ENCODE data around the gene LRRC73. TPM values are rescaled to one million over a fixed set of nuclear protein-coding genes. Genes with fewer than 3 reads are reported as not detected.

The LRRC73 gene
- total and polyA plus RNA-seq, 2 of the 8 experiments (the other 6 are each of a cell fraction or from before 2014, with no cell fraction given) = 0.24 to 0.26 TPM

GRCh38 chr6:43476746-43477145, 33.4 kb downstream of the LRRC73 start:
- H4K5ac ChIP-seq (ENCODE audit: insufficient read length, low read depth, low read length) = no peak overlapping the region
- no peak overlapping the region for H2BK20ac ChIP-seq (ENCODE audit: low read length)
- H3K79me2 ChIP-seq (ENCODE audit: control insufficient read depth in 1 of 2, insufficient read depth in 2 of 2, low read length in 2 of 2) = peaks cover 14 to 37% of the 10 kb centered on the region in 2 experiments
- TF ChIP-seq RXRA (IDR thresholded peaks at IDR 0.05; ENCODE audit: insufficient read depth, low read depth, low read length) = no peak
- TF ChIP-seq KDM5A (IDR thresholded peaks at IDR 0.05; ENCODE audit: low read length) = no peak
- no peak for TF ChIP-seq TCF12 (IDR thresholded peaks at IDR 0.05; ENCODE audit: low read depth, low read length)
- TF ChIP-seq KDM4A (IDR thresholded peaks at IDR 0.05; ENCODE audit: low read depth, low read length, severe bottlenecking) = no peak
- no peak for TF ChIP-seq HDAC2 (IDR thresholded peaks at IDR 0.05; ENCODE audit: borderline replicate concordance in 1 of 2, low read depth in 2 of 2, low read length in 2 of 2)
- no peak for TF ChIP-seq YY1 (IDR thresholded peaks at IDR 0.05; ENCODE audit: low read depth, low read length)
- no peaks in the 10 kb centered on the region for H3K27me3 ChIP-seq (replicated peaks in 1 of 4; ENCODE audit: control insufficient read depth in 3 of 4, extremely low read depth in 1 of 4, insufficient read depth in 3 of 4, low read length in 3 of 4)
- peak overlapping the region; percentile 37 for H3K56ac ChIP-seq (replicated peaks; ENCODE audit: insufficient read length, low read depth, low read length)
- no peak overlapping the region for H2BK12ac ChIP-seq (ENCODE audit: low read depth, low read length)
- 68% methylated on average over 2 of the region's 2 CpGs; no CpG with 5 or more reads in 1 of the 2 experiments for WGBS, 2 experiments (ENCODE audit: extremely low coverage in 1 of 2, insufficient coverage in 1 of 2, insufficient read length in 1 of 2, insufficient replicate concordance in 2 of 2, low coverage in 1 of 2, low lambda C conversion rate in 2 of 2, missing lambda C conversion rate in 1 of 2)
- no peak overlapping the region for H3K4ac ChIP-seq (replicated peaks; ENCODE audit: insufficient read length, low read depth, low read length)
- H4K20me1 ChIP-seq (replicated peaks in 1 of 2; ENCODE audit: control insufficient read depth in 1 of 2, insufficient read depth in 2 of 2, low read length in 2 of 2) = peaks cover 1 to 2% of the 10 kb centered on the region in 2 experiments
- H3K14ac ChIP-seq (ENCODE audit: insufficient read length) = no peak overlapping the region
- peaks cover 4% of the 10 kb centered on the region; the same call in 1 of the 2 replicates for H3K23me2 ChIP-seq (ENCODE audit: low read depth, low read length)
- peaks cover 0 to 10% (median 9%) of the 10 kb centered on the region in 4 experiments; a peak in 5 of 7 replicates for H3K4me1 ChIP-seq (replicated peaks in 1 of 4; ENCODE audit: control insufficient read depth in 3 of 4, insufficient read depth in 4 of 4, low read length in 3 of 4)
- peak overlapping the region; percentile 43 to 79 (median 57); a peak in 5 of 8 replicates for H3K4me3 ChIP-seq (ENCODE audit: extremely low read depth in 1 of 4, insufficient read depth in 2 of 4, low read depth in 3 of 4, low read length in 4 of 4)
- FAIRE-seq (no peak), DNase-seq (ENCODE audit: low read depth in 1 of 2, low spot score in 2 of 2) (no peak)
- H3K27ac ChIP-seq (ENCODE audit: low read depth, low read length) = 0 out of 2 replicates have a peak overlapping the region, but pooled peaks have one; percentile 25
- H3K9ac ChIP-seq (replicated peaks in 1 of 4; ENCODE audit: extremely low read depth in 1 of 4, low read depth in 3 of 4, low read length in 3 of 4) = peak overlapping the region in 3 of 4 experiments; percentile 10 to 45 (median 14); a peak in 4 of 7 replicates
- ChIA-PET POLR2A (ENCODE audit: partially characterized antibody) (interaction anchor here (1.0 to 1.9 kb wide), 10 partner anchors 9 to 40 kb away, joined by 3 to 8 read pairs (median 5); partner anchors contain the start of genes POLR1C and YIPF3), CTCF (ENCODE audit: partially characterized antibody) (interaction anchor here (2.3 to 32.9 kb wide), 2 partner anchors 20 to 24 kb away, joined by 6 to 536 read pairs; partner anchors contain the start of gene LRRC73)
- H3K36me3 ChIP-seq (ENCODE audit: control insufficient read depth in 2 of 4, insufficient read depth in 4 of 4, low read length in 3 of 4) = no peaks in the 10 kb centered on the region
- no peak overlapping the region for H4K8ac ChIP-seq (ENCODE audit: extremely low read depth, insufficient read depth, low read length)
- no peak overlapping the region for H2BK120ac ChIP-seq (replicated peaks; ENCODE audit: low read depth, low read length)
- peaks cover 6% of the 10 kb centered on the region; the same call in 1 of the 2 replicates for H3K79me1 ChIP-seq (ENCODE audit: low read depth, low read length)
- H4K91ac ChIP-seq (replicated peaks; ENCODE audit: insufficient read length, low read length) = no peak overlapping the region
- peak overlapping the region; percentile 66; the same call in 1 of the 2 replicates for H3K18ac ChIP-seq (ENCODE audit: extremely low read depth, low read length)
- no peak overlapping the region for H2BK15ac ChIP-seq (ENCODE audit: low read length)
- peak overlapping the region; percentile 93; the same call in 1 of the 2 replicates for H2AFZ ChIP-seq (ENCODE audit: low read length)
- H2AK5ac ChIP-seq (ENCODE audit: low read depth, low read length) = no peak overlapping the region
- no peaks in the 10 kb centered on the region for H3K9me3 ChIP-seq (ENCODE audit: insufficient read depth in 2 of 2, low read depth in 1 of 2, low read length in 1 of 2)
- H3K4me2 ChIP-seq (ENCODE audit: insufficient read depth in 1 of 2, low read depth in 2 of 2, low read length in 2 of 2) = peak overlapping the region; percentile 73 to 89
- no peak overlapping the region for H2BK5ac ChIP-seq (ENCODE audit: low read depth, low read length)
- H3K23ac ChIP-seq (ENCODE audit: insufficient read length) = no peak overlapping the region
